NCI-H510A (cell line): ENCODE data around the gene TCF7L2.

Experiments used
- DNase-seq: peaks from one replicate; lab custom pipeline; 2025; lab: John Stamatoyannopoulos, UW

The TCF7L2 gene

GRCh38 chr10:113023017-113023416 is 73.0 kb downstream of the TCF7L2 start:
- peak; percentile 74 for DNase-seq

GRCh38 chr10:113024930-113025329 is 74.9 kb downstream of the TCF7L2 start:
- DNase-seq = no peak

GRCh38 chr10:113025487-113025886 is 75.4 kb downstream of the TCF7L2 start:
- no peak for DNase-seq

- no peak for DNase-seq
Observed at GRCh38 chr10:113026679-113027078, 76.6 kb downstream of the TCF7L2 start.

GRCh38 chr10:113027230-113027573 is 77.2 kb downstream of the TCF7L2 start:
- no peak for DNase-seq

GRCh38 chr10:113027574-113028455 is 77.8 kb downstream of the TCF7L2 start:
- no peak for DNase-seq

- no peak for DNase-seq
Observed at GRCh38 chr10:113028456-113029440, 78.7 kb downstream of the TCF7L2 start.

GRCh38 chr10:113030453-113030852 is 80.4 kb downstream of the TCF7L2 start:
- no peak for DNase-seq

- DNase-seq = no peak
Observed at GRCh38 chr10:113031147-113031546, 81.1 kb downstream of the TCF7L2 start.

GRCh38 chr10:113033991-113034390 is 83.9 kb downstream of the TCF7L2 start:
- no peak for DNase-seq

GRCh38 chr10:113035732-113036312 is 85.8 kb downstream of the TCF7L2 start:
- DNase-seq = no peak

- no peak for DNase-seq
Observed at GRCh38 chr10:113036619-113037018, 86.6 kb downstream of the TCF7L2 start.

GRCh38 chr10:113037218-113037617 is 87.2 kb downstream of the TCF7L2 start:
- DNase-seq = no peak

- DNase-seq = no peak
Observed at GRCh38 chr10:113038183-113038582, 88.1 kb downstream of the TCF7L2 start.

GRCh38 chr10:113038985-113039384 is 88.9 kb downstream of the TCF7L2 start:
- DNase-seq = no peak

- no peak for DNase-seq
Observed at GRCh38 chr10:113041324-113041723, 91.3 kb downstream of the TCF7L2 start.

- no peak for DNase-seq
Observed at GRCh38 chr10:113041841-113042750, 92.0 kb downstream of the TCF7L2 start.

- no peak for DNase-seq
Observed at GRCh38 chr10:113042868-113043267, 92.8 kb downstream of the TCF7L2 start.

- DNase-seq = no peak
Observed at GRCh38 chr10:113044016-113044755, 94.1 kb downstream of the TCF7L2 start.
